ENCODE measurements around the gene EFCC1. TPM values are rescaled to one million over a fixed set of nuclear protein-coding genes. Genes with fewer than 3 reads are reported as not detected.

The EFCC1 gene
- total RNA-seq, 1 experiment from 2014 or later = 1.0 TPM

GRCh38 chr3:129019266-129019665 is 18.2 kb downstream of the EFCC1 start (continued):
- TF ChIP-seq ZBTB33 (IDR thresholded peaks at IDR 0.05; ENCODE audit: extremely low read depth, insufficient replicate concordance, low read length) = no peak

- Histone ChIP-seq H3K9me2 (ENCODE audit: insufficient read depth) (no peaks in the 10 kb centered on the region), H3K4me3 (replicated peaks in 1 of 2; ENCODE audit: low read depth in 1 of 2, low read length in 2 of 2) (no peak overlapping the region), H2AFZ (ENCODE audit: low read depth, low read length, poor library complexity, severe bottlenecking) (no peak overlapping the region), H3K4me2 (ENCODE audit: low read length) (peak overlapping the region; percentile 29), H3K27me3 (ENCODE audit: insufficient read depth, low read length) (no peaks in the 10 kb centered on the region), H3K36me3 (ENCODE audit: control insufficient read depth in 1 of 2, insufficient read depth in 2 of 2, low read length in 2 of 2) (no peaks in the 10 kb centered on the region), H3K27ac (ENCODE audit: low read depth, low read length) (no peak overlapping the region), H3K79me2 (ENCODE audit: insufficient read depth, low read length) (no peaks in the 10 kb centered on the region), H3K9ac (ENCODE audit: low read length) (no peak overlapping the region), H4K20me1 (ENCODE audit: insufficient read depth) (no peaks in the 10 kb centered on the region), H3K9me3 (ENCODE audit: control insufficient read depth in 1 of 2, insufficient read depth in 1 of 2, low read depth in 1 of 2, low read length in 2 of 2) (no peaks in the 10 kb centered on the region), H3K4me1 (ENCODE audit: control insufficient read depth in 1 of 2, insufficient read depth in 2 of 2, low read length in 2 of 2) (peaks cover 21 to 27% of the 10 kb centered on the region in 2 experiments)
- intact Hi-C loops (cut with micrococcal nuclease) = loop anchor here (10.0 kb wide), 1 partner anchor 224 kb away; the partner anchor contains the start of gene COPG1
- no peak for DNase-seq (ENCODE audit: low read depth, low spot score)
- no TSS peak for BruUV-seq (replicated peaks)
- CTCF ChIA-PET = interaction anchor here (1.2 kb wide), 1 partner anchor 51 kb away, joined by 4 read pairs; no protein-coding TSS in a partner anchor
- POLR2A ChIA-PET = interaction anchor here (0.6 to 0.9 kb wide), 2 partner anchors 17 to 365 kb away, joined by 3 read pairs; no protein-coding TSS in a partner anchor
- TF ChIP-seq EGR1 (IDR thresholded peaks at IDR 0.05; ENCODE audit: low read depth) (no peak), CBX3 (IDR thresholded peaks at IDR 0.05; ENCODE audit: low read depth) (no peak), SRF (IDR thresholded peaks at IDR 0.05; ENCODE audit: low read depth) (no peak), RAD21 (IDR thresholded peaks at IDR 0.05; ENCODE audit: low read depth) (no peak), ATF3 (IDR thresholded peaks at IDR 0.05) (no peak), SP1 (IDR thresholded peaks at IDR 0.05; ENCODE audit: low read depth) (no peak), TCF7L2 (IDR thresholded peaks at IDR 0.05; ENCODE audit: borderline replicate concordance, extremely low read depth, insufficient read depth, insufficient read length) (no peak), CTCF (IDR thresholded peaks at IDR 0.05 in 2 of 3, conservative IDR thresholded peaks at IDR 0.05 in 1 of 3; ENCODE audit: borderline replicate concordance in 1 of 3, insufficient read depth in 1 of 3, low read depth in 2 of 3, low read length in 2 of 3) (no peak), MAX (IDR thresholded peaks at IDR 0.05) (no peak), JUND (IDR thresholded peaks at IDR 0.05) (no peak), YY1 (IDR thresholded peaks at IDR 0.05; ENCODE audit: extremely low read depth, insufficient replicate concordance, low read depth, low read length) (no peak), ZNF274 (IDR thresholded peaks at IDR 0.05; ENCODE audit: low read depth, low read length) (no peak), ZBTB33 (IDR thresholded peaks at IDR 0.05; ENCODE audit: extremely low read depth, insufficient replicate concordance, low read length) (no peak), FOSL1 (IDR thresholded peaks at IDR 0.05; ENCODE audit: low read depth) (no peak), POLR2A (IDR thresholded peaks at IDR 0.05; ENCODE audit: borderline replicate concordance, extremely low read depth, insufficient read depth, insufficient read length) (no peak), ZFX (IDR thresholded peaks at IDR 0.05) (no peak)
- RAD21 ChIA-PET (ENCODE audit: low non-redundant PET in 1 of 2, low total read pairs in 2 of 2, uncharacterized antibody in 2 of 2, unreplicated experiment in 2 of 2) = no interaction called here
- ATAC-seq = no peak
These were observed 19.6 kb downstream of the EFCC1 start for GRCh38 chr3:129020691-129021090.
